NCI-H748 (cell line): ENCODE measurements around the gene HOXD10.

Experiments used
- DNase-seq: peaks from one replicate; lab custom pipeline; 2025; ENCODE audit not compliant: unreplicated experiment; lab: John Stamatoyannopoulos, UW

The HOXD10 gene

DNA sequence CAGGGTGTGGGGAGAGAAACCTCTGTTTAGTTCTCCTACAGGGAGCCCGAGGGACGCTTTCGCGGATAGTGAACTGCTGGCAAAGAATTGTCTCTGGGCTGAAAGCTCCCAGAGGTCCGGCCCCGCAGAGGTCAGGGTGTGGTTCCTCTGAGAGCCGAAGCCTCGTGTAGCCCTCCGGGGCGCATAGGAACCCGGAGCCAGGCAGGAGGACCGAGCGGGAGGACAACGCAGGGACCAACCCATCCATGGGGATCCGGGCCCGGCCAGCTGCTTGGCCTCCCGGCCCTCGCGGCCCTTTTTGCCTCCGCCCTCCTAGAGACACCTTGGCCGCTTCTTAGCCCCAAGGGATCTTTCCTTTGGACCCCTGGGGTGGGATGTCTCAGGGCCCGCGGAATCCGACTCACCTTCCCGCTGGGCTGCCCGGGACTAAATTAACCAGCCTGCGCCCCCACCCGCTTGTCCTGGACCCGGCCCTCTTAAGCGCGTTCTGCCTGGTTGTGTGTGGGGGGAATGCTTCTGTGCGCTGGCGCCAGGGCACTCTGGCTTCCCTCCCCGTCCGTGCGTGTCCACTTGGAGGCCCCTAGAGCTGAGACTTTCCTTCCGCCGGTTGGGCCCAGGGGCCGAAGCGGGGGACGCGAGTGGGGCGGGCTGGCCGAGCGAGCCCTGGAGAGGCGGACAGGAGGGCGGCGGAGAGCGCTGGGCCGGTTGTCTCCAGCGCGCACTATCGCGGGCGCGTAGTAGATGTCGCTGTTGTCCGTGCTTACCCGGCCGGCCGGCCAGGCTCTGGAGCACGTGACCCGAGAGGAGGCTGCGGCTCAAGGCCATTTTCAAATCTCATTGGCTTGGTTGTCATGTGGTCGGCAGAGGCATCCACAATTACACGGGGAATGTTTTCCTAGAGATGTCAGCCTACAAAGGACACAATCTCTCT is at the start of gene HOXD10:
TSS of gene HOXD10 (plus strand) at position 896 of the 931 bp plus-strand sequence. CDS start 56 bp downstream, outside the sequence.
- DNase-seq: peak; percentile 38

- no peak for DNase-seq
Observed at GRCh38 chr2:176067589-176068418, 48.8 kb upstream of the HOXD10 start.

DNA sequence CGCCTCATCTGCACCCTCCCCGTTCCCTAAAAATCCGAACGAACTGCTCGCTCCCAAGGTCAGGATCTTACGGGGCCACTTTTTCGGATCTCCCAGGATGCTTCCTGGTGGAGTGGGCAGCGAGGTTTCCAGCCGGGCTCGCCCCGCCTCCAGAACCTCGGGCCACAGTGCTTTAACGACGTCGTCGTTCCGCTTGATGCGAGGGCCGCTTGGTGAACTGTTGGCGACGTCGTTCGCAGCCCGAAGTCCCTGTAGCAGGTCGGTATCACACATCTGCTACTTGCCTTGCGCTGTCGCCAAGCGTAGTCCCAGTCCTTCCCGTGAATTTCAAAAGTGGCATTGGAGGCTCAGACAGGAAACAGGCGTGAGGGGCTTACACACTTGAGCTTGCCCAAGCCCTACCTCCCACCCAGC is 48.2 kb upstream of the HOXD10 start:
- no peak for DNase-seq

- no peak for DNase-seq
Observed at GRCh38 chr2:176071330-176072291, 45.0 kb upstream of the HOXD10 start.

DNA sequence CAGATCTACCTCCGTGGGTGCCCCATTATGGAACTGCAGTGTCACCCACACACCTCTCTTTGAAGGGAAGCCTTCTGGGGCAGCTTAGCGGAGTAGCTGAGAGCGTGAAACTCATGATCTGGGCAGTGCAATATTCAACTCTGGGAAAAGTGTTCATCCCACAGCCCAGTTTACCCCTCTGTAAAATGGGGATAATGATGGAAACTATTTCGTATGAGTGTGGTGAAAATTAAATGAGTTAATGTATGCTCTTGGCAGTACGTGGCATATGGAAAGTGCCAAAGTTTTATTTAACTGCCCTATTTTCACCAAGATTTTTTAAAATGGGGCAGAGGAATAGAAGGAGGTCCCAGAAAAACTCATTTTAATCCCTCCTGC is 44.3 kb upstream of the HOXD10 start:
- no peak for DNase-seq

GRCh38 chr2:176072951-176073904 is 43.4 kb upstream of the HOXD10 start:
- DNase-seq: peak; percentile 43

DNA sequence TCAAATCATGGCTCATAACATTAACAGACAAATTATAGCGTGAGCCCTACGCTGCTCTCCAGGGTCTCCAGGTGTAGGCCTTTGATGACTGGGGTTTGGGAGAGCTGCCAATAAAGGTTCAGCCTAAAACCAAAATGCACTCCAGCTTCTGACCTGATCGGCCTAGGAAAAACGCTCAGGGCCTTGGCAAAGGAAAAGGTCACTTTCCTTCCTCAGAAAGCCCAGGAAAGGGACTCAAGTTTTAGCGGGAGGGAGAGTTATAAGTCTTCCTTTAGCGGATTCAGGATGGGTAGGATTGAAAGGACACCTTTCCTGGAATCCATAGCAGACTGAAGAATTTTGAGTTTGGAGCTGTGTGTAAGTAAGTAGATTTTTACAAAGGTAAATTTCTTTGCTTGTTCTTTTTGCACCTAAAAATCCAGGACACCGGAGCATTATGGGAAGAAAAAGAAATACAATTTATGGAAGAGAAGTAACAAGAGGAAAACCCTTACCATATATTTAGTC is 41.6 kb upstream of the HOXD10 start:
- DNase-seq: no peak

DNA sequence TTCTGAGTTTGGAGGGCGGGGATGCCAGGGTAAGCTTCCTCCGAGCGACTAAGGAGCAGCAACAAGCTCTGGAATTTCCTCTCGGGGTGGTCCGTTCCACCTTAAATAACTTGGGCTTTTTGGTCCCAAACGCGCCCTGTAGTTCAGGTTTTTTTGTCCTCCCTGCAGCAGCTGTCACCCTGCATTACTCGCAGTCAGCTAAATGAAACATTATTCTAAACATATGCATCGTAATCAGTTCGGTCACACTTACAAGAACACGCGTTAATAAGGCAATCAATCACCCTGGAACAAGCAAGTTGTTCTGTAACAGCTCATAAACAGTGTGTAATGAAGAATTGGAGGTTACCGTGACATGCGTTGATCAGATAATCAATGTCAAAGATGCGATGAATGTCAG is 41.1 kb upstream of the HOXD10 start:
- no peak for DNase-seq

- DNase-seq: no peak
Observed at GRCh38 chr2:176076063-176076462, 40.5 kb upstream of the HOXD10 start.

- no peak for DNase-seq
Observed at GRCh38 chr2:176076796-176077195, 39.8 kb upstream of the HOXD10 start.

GRCh38 chr2:176078541-176079284 is 37.9 kb upstream of the HOXD10 start:
- peak; percentile 55 for DNase-seq

DNA sequence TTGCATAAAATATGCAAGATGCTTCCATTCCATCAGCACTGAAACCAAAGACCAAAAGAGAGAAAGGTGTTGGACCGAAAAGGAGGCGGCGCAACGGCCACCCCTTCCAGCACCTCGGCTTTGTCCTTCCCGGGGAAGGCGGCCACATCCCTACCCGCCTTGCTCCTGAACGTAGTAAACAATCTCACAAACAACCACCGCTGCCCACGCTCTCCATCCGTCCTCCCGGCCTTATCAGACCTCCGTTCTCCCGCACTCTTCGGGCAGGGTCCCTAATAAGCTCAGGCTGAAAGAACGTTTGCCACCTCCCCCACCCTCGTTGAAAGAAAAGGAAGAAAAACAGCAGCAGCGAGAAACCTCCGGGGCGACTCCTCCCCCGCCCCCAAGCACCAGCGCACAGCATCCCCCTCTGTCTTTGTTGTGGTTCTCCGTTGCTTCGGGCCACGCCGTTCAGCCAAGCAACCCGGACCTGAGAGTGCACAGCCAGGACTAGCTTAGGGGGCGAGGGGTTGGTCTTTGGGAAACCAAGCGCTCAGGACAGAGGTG is 37.2 kb upstream of the HOXD10 start:
- DNase-seq: peak; percentile 83

- peak; percentile 94 for DNase-seq
Observed at GRCh38 chr2:176079831-176080539, 36.6 kb upstream of the HOXD10 start.

DNA sequence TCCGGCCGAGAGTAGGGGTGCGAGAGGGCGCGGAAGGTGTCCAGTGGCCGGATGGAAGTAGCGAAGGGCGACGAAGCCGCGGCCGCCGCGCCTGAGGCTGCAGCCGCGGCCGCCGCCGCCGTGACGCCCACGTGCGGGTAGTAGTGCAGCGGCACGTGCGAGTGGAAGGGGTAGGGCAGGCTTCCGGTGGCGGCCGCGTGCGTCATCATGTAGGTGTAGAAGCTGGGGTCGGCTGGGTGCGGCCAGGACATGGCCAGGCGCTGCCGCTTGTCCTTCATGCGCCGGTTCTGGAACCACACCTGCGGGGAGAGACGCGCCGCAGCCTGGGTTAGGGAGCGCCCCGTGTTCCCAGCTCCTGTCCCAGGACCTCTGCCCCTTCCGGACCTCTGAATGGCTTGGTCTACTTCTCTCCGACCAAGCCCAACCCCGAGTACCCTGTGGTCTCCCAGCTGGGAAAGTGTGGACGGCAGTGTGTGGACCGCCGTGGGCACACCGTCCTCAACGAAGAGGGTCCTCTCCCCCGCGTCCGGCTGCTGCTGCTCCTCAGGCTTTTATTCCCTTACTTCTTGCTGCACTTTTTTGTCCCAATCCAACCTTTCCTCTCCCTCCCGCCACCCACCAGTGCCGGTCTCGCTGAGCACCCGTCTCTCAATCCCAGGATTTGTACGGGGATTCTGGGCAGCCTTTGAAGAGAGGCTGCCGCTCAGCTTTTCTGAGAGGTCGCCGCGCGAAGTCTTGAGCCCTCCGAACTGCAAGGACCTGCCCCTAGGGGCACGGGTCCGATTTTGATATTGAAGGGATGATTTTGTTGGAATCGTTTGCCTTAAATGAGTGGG is 35.8 kb upstream of the HOXD10 start:
- no peak for DNase-seq

- DNase-seq: no peak
Observed at GRCh38 chr2:176081376-176081836, 35.2 kb upstream of the HOXD10 start.

DNA sequence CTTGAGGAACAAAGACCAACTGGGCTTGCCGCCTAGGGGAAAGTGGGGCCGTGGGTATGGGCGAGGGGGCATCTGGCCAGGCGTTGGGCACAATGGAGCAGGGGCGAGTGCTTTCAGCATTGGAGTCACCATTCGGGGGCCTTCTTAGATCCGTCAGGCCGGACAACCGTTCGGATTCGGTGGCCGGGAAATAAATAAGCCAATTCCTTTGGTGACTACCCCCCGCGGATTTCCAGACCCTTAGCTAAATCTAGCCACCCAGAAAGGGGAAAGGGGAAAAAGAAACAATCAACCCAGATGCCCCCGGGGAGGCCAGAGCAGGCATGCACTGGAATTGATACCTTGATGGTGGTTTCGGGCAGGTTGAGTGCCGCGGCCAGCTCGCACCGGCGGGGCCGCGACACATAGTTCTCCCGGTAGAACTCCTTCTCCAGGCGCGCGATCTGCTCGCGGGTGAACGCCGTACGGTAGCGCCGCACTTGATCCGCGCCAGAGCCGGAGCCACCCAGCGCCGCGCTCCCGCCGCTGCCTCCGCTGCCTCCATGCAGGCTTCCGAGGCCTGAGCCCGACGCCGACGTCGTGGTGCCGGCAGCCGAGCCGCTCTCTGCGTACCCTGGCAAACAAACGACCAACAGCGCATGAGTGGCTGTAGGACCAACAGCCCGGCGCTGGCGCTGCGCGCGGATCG is 34.6 kb upstream of the HOXD10 start:
- DNase-seq: no peak
